Measurements from ENCODE around the gene TFAP2A. TPM values are rescaled to one million over a fixed set of nuclear protein-coding genes. Genes with fewer than 3 reads are reported as not detected.
A peak's percentile ranks its signal among the peaks of the same experiment; 100 is the strongest.

TFAP2A gene
- total RNA-seq, 2 donors from 2014 or later = 0.12 TPM; not detected in 1

GRCh38 chr6:10385524-10386132 lies 29.2 kb downstream of the TFAP2A start:
- no peaks in the 10 kb centered on the region for H3K36me3 ChIP-seq
- no peak for TF ChIP-seq CTCF (IDR thresholded peaks at IDR 0.05)
- no peak overlapping the region for H3K4me3 ChIP-seq
- H3K9me3 ChIP-seq = no peaks in the 10 kb centered on the region
- no peak overlapping the region for H3K27ac ChIP-seq
- H3K4me1 ChIP-seq = peaks cover 0 to 41% of the 10 kb centered on the region in 2 donors
- peaks cover 37 to 66% of the 10 kb centered on the region in 2 donors for H3K27me3 ChIP-seq
- no peak for DNase-seq (ENCODE audit: low spot score)

DNA sequence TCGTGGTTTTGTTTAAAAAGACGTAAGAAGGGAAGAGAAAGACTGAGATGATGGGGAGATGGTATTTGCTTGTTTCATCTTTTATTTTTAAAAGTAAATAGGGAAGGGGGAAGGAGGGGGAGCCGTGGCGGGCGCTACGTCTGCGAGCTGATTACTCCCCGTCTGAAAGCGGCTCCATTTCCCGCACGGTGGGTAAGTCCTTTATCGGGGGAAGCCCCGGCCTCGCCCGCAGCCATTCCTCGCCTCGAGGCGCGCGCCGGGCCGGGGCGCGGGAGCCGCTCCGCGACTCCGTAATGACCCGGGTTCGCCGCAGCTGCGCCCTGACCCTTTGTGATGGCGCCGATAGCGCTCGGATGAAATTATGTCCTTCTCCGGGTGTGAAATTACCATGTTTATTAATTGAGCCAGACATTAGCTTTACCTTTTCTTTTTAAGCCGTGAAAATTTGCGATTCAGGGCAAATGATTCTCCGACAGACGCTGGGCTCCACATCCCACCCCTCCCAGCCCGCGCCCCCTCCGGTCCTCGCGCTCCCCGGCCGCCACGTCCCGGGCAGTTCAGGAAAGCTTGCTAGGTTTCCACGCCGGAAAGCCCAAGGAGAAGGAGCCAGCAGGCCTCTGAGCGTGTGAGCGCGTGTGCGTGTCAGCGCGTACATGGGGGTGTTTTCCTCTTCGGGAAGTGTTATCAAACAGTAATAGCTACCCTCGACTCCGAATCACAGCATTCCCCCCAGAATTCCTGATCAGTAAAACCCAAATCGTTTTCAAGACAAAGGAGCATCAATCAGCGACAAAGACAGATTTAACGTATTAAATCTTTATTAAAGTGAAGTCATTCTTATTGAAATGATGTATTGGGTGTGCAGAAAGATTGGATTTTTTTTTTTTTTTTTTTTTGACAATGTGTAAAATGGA lies 30.0 kb downstream of the TFAP2A start:
- Histone ChIP-seq H3K4me1 (peaks cover 0 to 37% of the 10 kb centered on the region in 2 donors), H3K27me3 (peaks cover 34 to 58% of the 10 kb centered on the region in 2 donors), H3K9me3 (no peaks in the 10 kb centered on the region), H3K4me3 (no peak overlapping the region), H3K27ac (no peak overlapping the region), H3K36me3 (no peaks in the 10 kb centered on the region)
- DNase-seq (ENCODE audit: low spot score) = no peak
- TF ChIP-seq CTCF (IDR thresholded peaks at IDR 0.05) = no peak

- no peak overlapping the region for H3K27ac ChIP-seq
- DNase-seq (ENCODE audit: low spot score) = no peak
- H3K4me1 ChIP-seq = peaks cover 0 to 34% of the 10 kb centered on the region in 2 donors
- no peaks in the 10 kb centered on the region for H3K9me3 ChIP-seq
- H3K27me3 ChIP-seq = peaks cover 33 to 53% of the 10 kb centered on the region in 2 donors
- no peak for TF ChIP-seq CTCF (IDR thresholded peaks at IDR 0.05)
- H3K4me3 ChIP-seq = no peak overlapping the region
- no peaks in the 10 kb centered on the region for H3K36me3 ChIP-seq
Measured at GRCh38 chr6:10384091-10384609, 30.7 kb downstream of the TFAP2A start.

DNA sequence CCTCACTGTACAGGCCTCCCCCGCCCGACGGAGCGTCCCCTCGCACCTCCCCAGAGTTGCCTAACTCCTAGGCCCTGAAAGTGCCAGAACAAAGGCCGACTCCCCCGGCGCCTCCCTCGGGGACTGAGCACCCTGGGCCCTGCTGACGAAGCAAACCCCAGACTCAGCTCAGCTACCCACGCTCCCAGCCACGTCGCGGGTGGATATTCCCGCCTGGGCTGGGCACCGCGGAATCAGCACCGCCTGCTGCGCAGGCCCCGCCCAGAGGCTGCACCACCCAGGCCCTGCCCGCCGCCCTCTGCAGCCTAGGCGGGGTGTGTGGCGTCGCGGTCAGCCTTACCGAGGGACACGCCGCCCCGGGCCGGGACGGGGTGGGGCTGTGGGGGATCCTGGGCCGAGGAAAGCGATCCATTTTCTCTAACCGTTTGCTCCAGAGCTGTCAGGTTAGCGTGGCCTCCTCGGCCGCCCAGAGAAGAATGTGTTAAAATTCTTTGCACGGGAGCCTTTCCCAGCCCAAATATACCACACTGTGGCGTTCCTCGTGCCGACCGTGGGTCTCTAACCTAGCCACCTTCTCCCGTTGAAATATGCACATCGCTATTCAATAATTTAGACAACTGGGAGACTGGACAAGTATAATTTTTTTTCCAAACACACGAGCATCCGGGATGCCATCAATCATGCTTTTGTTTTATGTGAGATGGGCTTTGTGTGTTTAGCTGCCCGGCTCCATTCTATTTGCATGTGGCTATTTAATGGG lies 31.4 kb downstream of the TFAP2A start:
- Histone ChIP-seq H3K4me3 (peak overlapping the region in 1 of 2 donors; percentile 8), H3K27me3 (peaks cover 33 to 53% of the 10 kb centered on the region in 2 donors), H3K9me3 (no peaks in the 10 kb centered on the region), H3K36me3 (no peaks in the 10 kb centered on the region), H3K4me1 (peaks cover 0 to 34% of the 10 kb centered on the region in 2 donors), H3K27ac (no peak overlapping the region)
- TF ChIP-seq CTCF (IDR thresholded peaks at IDR 0.05) = no peak
- DNase-seq (ENCODE audit: low spot score) = no peak

DNA sequence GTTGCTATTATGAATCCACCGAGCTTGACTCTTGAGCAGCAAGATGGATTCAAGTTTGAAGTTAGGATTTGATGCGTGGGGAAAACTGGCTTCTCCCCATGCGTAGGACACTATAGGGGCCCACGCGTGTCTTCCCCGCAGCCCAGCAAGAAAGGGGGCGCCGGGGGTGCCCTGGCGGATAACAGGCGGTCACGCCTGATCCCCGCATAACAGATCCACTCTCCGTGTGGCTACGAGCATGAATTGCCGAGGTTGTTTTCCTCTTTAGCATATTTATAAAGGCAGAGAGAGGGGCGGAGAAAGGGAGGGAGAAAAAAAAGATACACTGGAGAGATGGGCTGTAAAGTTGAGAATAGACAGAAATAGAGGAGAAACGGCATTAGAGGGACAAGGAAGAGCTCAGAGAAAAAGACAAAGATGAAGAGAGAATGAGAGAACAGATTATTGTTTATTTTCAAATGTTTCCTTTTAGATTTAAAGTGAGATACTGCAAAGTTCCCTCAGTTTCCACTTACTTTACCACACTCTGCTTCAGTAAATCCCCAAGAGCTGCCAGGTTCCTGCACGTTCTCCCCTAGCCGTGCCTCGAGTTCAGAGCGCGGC lies 32.0 kb downstream of the TFAP2A start:
- no peak overlapping the region for H3K4me3 ChIP-seq
- no peaks in the 10 kb centered on the region for H3K9me3 ChIP-seq
- H3K36me3 ChIP-seq = no peaks in the 10 kb centered on the region
- H3K27me3 ChIP-seq = peaks cover 30 to 56% of the 10 kb centered on the region in 2 donors
- H3K4me1 ChIP-seq = peaks cover 0 to 34% of the 10 kb centered on the region in 2 donors
- no peak overlapping the region for H3K27ac ChIP-seq
- TF ChIP-seq CTCF (IDR thresholded peaks at IDR 0.05) = no peak
- DNase-seq (ENCODE audit: low spot score) = no peak
